Osteocyte (in vitro differentiated cells): ENCODE results near the gene DEGS2. TPM values are rescaled to one million over a fixed set of nuclear protein-coding genes. Genes with fewer than 3 reads are reported as not detected.

Experiments
- DNase-seq: peaks from one replicate; pipeline ENCODE4 v3.0.0; 2021; ENCODE audit warnings: mixed read lengths; ENCODE audit not compliant: unreplicated experiment; ENCODE audit errors: extremely low spot score
- H3K27ac Mint-ChIP-seq: one replicate; pipeline ENCODE4 v1.8.0; 2021; ENCODE audit warnings: mild to moderate bottlenecking, mixed read lengths; ENCODE audit not compliant: unreplicated experiment
- H3K27me3 Mint-ChIP-seq: one replicate; pipeline ENCODE4 v1.8.0; 2021; ENCODE audit warnings: mixed read lengths; ENCODE audit not compliant: unreplicated experiment
- H3K36me3 Mint-ChIP-seq: one replicate; pipeline ENCODE4 v1.8.0; 2021; ENCODE audit warnings: mixed read lengths; ENCODE audit not compliant: unreplicated experiment
- H3K4me1 Mint-ChIP-seq: one replicate; pipeline ENCODE4 v1.8.0; 2021; ENCODE audit warnings: mixed read lengths; ENCODE audit not compliant: unreplicated experiment
- H3K4me3 Mint-ChIP-seq: one replicate; pipeline ENCODE4 v1.8.0; 2021; ENCODE audit warnings: mild to moderate bottlenecking, moderate library complexity, mixed read lengths; ENCODE audit not compliant: unreplicated experiment
- H3K9me3 Mint-ChIP-seq: one replicate; pipeline ENCODE4 v1.8.0; 2021; ENCODE audit warnings: mixed read lengths; ENCODE audit not compliant: unreplicated experiment
- total RNA-seq: library from RNA; stranded (reverse); gene quantifications from 2 replicates; pipeline ENCODE4 v1.2.1, GENCODE V29; 2021
- TF ChIP-seq, protein P1 (sequence below): fragments of 200-600 bp; sonication (generic); IDR thresholded peaks from 2 replicates; pipeline ENCODE4 v1.5.0; 2021; ENCODE audit warnings: antibody characterized with exemption, mild to moderate bottlenecking, moderate library complexity

The DEGS2 gene
- total RNA-seq, 1 donor from 2014 or later, result 0.19 TPM

DNA sequence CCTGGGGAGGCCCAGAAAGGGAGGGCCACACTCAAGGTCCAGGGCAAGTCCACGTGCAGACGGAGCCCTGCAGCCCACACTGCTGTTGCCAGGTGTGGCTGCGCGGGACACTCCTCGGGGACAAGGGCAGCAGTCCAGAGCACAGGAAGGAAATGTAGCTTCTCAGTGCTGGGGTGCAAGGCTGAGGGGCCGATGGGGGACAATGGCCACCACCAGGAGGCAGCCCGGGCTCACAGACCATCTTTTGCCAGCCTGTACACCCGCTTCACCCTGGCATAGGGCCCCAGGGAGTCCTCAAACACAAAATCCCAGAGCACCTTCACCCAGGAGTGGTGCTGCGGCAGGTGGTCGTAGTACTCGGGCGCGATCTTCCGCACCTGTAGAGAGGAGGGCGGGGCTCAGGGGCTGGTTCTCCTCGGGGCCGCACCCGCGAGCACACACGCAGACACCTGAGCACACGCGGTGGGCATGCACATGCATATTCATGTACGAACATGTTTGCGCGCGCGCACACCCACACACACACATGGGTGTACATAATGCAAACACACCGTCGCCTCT, 12.8 kb downstream of the DEGS2 start:
- Mint-ChIP-seq H3K9me3 (no peaks in the 10 kb centered on the region), H3K4me3 (no peak overlapping the region), H3K36me3 (peaks cover 5% of the 10 kb centered on the region), H3K27ac (no peak overlapping the region), H3K27me3 (no peaks in the 10 kb centered on the region), H3K4me1 (no peaks in the 10 kb centered on the region)
- TF ChIP-seq, protein P1, sequence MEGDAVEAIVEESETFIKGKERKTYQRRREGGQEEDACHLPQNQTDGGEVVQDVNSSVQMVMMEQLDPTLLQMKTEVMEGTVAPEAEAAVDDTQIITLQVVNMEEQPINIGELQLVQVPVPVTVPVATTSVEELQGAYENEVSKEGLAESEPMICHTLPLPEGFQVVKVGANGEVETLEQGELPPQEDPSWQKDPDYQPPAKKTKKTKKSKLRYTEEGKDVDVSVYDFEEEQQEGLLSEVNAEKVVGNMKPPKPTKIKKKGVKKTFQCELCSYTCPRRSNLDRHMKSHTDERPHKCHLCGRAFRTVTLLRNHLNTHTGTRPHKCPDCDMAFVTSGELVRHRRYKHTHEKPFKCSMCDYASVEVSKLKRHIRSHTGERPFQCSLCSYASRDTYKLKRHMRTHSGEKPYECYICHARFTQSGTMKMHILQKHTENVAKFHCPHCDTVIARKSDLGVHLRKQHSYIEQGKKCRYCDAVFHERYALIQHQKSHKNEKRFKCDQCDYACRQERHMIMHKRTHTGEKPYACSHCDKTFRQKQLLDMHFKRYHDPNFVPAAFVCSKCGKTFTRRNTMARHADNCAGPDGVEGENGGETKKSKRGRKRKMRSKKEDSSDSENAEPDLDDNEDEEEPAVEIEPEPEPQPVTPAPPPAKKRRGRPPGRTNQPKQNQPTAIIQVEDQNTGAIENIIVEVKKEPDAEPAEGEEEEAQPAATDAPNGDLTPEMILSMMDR, result no peak
- DNase-seq, result no peak

DNA sequence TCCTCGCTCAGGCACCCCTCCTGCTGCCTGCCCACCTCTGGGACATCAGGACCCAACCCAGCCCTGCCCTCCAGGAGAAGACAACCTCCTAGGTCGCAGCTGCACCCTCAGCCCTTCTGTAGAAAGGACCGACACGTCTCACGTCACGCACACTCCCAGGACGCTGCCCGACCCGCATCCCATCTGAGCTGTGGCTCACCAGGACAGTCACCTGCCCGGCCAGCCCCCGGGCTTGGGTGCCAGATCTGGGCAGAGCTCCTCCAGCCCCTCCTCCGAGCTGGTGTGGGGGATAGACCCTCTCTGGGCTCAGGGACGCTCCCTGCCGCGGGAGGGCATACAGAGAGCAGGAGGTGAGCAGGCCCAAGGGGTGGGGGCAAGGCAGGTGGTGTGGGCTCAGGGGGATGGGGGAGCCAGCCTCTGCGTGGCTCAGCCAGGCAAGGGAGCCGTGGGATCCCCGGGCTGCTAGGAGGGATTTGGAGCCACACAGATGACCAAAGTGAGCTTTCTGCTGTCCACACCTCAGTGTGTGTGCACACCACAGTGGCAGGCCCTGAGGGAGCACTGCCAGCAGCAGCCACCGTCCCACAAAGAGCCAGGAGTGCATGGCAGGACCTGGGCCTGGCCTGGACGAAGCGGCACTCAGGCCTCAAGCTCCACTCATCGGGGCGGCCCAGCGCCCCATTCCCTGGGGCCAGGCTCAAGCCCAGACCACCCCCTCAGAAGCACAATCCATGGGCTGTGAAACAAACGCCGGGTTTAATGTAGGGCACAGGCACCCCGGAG, 13.6 kb downstream of the DEGS2 start:
- no peak for DNase-seq
- no peaks in the 10 kb centered on the region for H3K9me3 Mint-ChIP-seq
- H3K27me3 Mint-ChIP-seq, result no peaks in the 10 kb centered on the region
- H3K4me1 Mint-ChIP-seq, result no peaks in the 10 kb centered on the region
- TF ChIP-seq, protein P1, result no peak
- no peak overlapping the region for H3K27ac Mint-ChIP-seq
- peaks cover 5% of the 10 kb centered on the region for H3K36me3 Mint-ChIP-seq
- no peak overlapping the region for H3K4me3 Mint-ChIP-seq

DNA sequence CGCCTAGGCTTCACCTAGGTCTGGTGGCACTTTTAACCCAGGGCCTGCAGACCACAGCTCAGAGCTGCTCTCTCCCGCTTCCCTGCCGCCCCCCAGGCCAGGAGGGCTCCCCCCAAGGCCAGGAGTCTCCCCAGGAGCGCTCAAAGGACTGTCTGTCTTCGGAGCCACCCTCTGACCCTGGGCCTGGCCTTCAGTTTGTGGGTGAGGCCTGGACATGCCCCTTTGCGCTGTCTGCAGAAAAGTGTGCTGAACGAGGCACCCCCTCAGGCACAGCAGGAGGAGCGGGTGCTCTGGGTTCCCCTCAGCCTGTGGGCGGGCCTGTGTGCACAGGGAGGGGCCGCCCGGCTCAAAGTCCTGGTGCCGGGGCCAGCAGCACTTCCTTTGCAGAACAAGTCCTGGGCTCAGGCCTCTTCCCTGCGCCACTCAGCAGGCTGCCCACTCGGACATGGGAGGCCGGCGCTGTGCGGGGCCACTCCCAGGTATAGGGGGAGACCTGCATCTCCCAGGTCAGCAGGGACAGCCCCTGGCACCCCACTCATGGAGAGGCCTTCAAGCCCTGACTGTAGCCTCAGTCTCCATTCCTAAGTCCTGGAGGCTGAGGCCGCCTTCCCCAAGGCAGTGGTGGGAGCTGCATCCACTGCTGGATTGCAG, 14.3 kb downstream of the DEGS2 start:
- TF ChIP-seq, protein P1, result no peak
- Mint-ChIP-seq H3K27me3 (no peaks in the 10 kb centered on the region), H3K4me3 (no peak overlapping the region), H3K27ac (no peak overlapping the region), H3K36me3 (peaks cover 5% of the 10 kb centered on the region), H3K9me3 (no peaks in the 10 kb centered on the region), H3K4me1 (no peaks in the 10 kb centered on the region)
- no peak for DNase-seq

DNA sequence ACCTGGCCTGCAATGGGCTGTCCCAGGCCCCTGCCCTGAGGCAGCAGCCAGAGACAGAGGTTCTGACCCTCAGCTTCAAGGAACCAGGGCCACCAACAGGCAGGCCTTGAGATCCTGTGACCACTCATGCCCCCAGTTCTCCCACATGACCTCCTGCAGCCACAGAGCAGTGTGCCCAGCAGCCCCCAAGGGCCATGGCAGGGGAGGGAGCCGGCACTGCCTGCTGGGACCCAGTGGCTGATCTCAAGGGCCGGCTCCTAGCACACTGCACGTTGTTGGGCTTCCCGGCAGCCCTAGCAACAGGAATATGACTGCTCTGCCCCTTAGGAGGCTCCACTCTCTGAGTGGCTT, 14.8 kb downstream of the DEGS2 start:
- no peak for DNase-seq
- H3K36me3 Mint-ChIP-seq, result peaks cover 5% of the 10 kb centered on the region
- no peak overlapping the region for H3K4me3 Mint-ChIP-seq
- no peaks in the 10 kb centered on the region for H3K27me3 Mint-ChIP-seq
- TF ChIP-seq, protein P1, result no peak
- H3K4me1 Mint-ChIP-seq, result no peaks in the 10 kb centered on the region
- no peaks in the 10 kb centered on the region for H3K9me3 Mint-ChIP-seq
- H3K27ac Mint-ChIP-seq, result no peak overlapping the region

DNA sequence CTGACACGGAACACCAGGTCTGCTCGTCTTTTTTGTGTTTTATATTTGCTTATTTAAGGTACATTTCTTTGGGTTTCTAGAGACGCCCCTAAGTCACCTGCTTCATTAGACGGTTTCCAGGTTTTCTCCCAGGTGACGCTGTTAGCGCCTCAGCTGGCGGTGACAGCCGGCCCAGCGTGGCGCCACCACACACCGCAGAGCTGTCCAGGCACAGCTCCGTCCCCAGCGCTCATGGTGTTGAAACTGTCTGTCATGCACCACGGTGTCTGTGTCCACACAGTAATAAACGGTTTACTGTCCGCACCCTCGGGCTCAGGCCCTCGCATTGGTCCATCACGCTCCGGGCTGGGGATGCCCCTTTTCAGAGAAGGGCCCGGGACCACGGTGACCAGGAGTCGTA, 15.5 kb downstream of the DEGS2 start:
- H3K4me3 Mint-ChIP-seq, result no peak overlapping the region
- no peak overlapping the region for H3K27ac Mint-ChIP-seq
- no peaks in the 10 kb centered on the region for H3K9me3 Mint-ChIP-seq
- no peaks in the 10 kb centered on the region for H3K4me1 Mint-ChIP-seq
- H3K27me3 Mint-ChIP-seq, result no peaks in the 10 kb centered on the region
- DNase-seq, result no peak
- TF ChIP-seq, protein P1, result no peak
- H3K36me3 Mint-ChIP-seq, result peaks cover 5% of the 10 kb centered on the region
